ENCODE results near the gene FAM156A. TPM values are rescaled to one million over a fixed set of nuclear protein-coding genes. Genes with fewer than 3 reads are reported as not detected.
"Not testable (repeated sequence)": the region's sequence is repeated elsewhere in the genome, so short reads cannot be mapped to it uniquely, and the experiment has no call there.

Gene FAM156A
- total RNA-seq, 4 donors from 2014 or later = 12.9 to 89.1 (median 25.8) TPM

DNA sequence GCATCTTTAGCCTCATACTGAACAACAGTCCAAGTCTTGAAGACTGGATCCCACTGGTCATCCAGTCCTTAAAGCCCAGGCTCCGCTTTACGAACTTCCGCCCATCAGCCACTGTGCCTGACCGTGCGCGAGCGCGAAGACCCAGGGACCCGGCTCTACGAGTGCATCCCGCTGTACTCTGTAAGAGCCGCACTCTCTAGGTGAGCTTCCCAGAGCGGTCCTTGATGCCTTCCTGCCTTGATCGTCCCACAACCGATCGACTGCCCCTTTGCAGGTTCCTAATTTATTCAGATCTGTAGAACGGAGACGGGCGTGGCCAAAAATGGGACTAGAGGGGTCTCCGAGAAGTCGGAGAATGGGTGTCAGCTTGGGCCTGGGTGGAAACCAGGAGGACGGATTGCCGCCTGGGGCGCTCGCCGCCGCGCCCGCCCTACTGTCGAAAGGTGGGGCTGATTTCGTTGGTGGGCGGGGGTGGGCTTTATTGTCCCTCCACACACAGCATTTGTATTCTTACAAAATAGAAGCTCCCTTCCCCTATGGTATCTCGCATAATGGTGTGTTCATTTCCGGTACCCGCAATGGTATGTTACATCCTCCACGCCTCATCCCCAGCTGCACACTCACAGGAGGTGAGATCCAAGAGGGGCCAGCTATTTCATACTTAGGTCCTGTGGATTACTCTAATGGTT, 42.3 kb upstream of the FAM156A start:
- H3K9me3 ChIP-seq = no peaks in the 10 kb centered on the region
- no peaks in the 10 kb centered on the region for H3K36me3 ChIP-seq
- DNase-seq = no peak
- no peak for TF ChIP-seq POLR2A (IDR thresholded peaks at IDR 0.05)
- intact Hi-C loops (cut with DNase I; ENCODE audit: low total_unique reads) = no loop called here
- no peak overlapping the region for H3K27ac ChIP-seq
- no peak overlapping the region for H3K4me3 ChIP-seq
- no peaks in the 10 kb centered on the region for H3K27me3 ChIP-seq
- no peaks in the 10 kb centered on the region for H3K4me1 ChIP-seq

DNA sequence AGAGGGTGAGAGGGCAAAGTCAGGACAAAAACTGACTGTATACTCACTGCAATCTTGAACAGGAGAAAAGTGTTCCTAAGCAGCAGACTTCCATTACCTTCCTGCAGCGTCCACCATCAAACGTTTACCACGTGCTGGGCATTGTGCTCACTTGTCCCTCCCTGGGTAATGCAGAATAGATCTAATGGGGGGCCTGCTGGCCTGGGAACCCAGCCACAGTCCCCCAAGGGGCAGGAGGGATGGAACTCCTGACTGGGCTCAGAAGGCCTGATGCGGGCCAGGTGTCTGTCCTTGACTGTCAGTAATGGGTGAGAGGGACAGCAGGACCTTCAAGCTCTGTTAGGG, 37.6 kb upstream of the FAM156A start:
- DNase-seq = no peak
- no peaks in the 10 kb centered on the region for H3K4me1 ChIP-seq
- H3K36me3 ChIP-seq = no peaks in the 10 kb centered on the region
- H3K4me3 ChIP-seq = peak overlapping the region; percentile 42 to 44
- no peaks in the 10 kb centered on the region for H3K9me3 ChIP-seq
- no peak for TF ChIP-seq POLR2A (IDR thresholded peaks at IDR 0.05)
- TF ChIP-seq, protein P1, sequence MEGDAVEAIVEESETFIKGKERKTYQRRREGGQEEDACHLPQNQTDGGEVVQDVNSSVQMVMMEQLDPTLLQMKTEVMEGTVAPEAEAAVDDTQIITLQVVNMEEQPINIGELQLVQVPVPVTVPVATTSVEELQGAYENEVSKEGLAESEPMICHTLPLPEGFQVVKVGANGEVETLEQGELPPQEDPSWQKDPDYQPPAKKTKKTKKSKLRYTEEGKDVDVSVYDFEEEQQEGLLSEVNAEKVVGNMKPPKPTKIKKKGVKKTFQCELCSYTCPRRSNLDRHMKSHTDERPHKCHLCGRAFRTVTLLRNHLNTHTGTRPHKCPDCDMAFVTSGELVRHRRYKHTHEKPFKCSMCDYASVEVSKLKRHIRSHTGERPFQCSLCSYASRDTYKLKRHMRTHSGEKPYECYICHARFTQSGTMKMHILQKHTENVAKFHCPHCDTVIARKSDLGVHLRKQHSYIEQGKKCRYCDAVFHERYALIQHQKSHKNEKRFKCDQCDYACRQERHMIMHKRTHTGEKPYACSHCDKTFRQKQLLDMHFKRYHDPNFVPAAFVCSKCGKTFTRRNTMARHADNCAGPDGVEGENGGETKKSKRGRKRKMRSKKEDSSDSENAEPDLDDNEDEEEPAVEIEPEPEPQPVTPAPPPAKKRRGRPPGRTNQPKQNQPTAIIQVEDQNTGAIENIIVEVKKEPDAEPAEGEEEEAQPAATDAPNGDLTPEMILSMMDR (IDR thresholded peaks at IDR 0.05) = no peak
- intact Hi-C loops (cut with DNase I; ENCODE audit: low total_unique reads) = no loop called here
- H3K27me3 ChIP-seq = no peaks in the 10 kb centered on the region
- H3K27ac ChIP-seq = peak overlapping the region; percentile 87 to 91

DNA sequence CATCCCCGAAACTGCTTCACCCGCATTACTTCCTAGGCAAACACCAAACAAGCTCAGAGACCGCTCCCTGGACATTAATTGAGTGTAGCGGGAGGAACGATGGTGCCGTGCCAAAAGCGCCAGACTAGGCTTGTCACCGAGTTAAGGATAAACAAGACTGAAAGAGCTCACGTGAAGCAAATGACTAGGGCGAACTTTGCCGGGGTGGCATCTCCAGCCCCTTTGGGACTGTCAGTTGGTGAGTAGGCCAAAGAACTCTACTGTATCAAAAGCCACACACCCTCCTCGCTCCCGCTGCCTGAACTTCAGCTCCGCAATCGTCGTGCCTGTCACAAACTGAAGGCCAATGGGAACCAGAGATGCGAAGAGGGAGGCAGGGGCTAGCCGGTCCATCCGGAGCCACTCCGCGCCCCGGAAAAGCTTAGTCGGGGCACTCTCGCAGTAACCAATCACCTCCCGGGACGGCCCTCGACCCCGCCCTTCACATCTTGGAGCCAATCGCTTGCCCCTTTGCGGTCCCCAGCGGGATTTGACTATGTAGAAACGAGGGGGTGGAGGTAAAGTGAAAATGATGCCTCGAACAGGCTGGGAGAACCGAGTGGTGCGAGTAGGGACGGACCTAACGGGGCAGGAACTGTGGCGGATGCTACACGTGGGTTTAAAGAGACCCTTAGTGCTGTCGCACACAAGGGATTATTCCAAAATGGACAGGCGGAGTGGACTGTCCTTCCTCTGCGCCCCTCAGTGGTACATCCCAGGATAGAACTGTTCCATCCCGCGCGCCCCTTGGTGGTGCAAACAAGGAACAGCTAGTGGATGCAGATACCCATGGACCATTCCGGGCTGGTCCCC, 37.0 kb upstream of the FAM156A start:
- peak overlapping the region; percentile 42 to 44 for H3K4me3 ChIP-seq
- TF ChIP-seq, protein P1 (IDR thresholded peaks at IDR 0.05) = peak; percentile 58 to 87 (median 67)
- TF ChIP-seq POLR2A (IDR thresholded peaks at IDR 0.05) = no peak
- no peaks in the 10 kb centered on the region for H3K4me1 ChIP-seq
- H3K27me3 ChIP-seq = no peaks in the 10 kb centered on the region
- H3K27ac ChIP-seq = peak overlapping the region; percentile 87 to 91
- no peaks in the 10 kb centered on the region for H3K9me3 ChIP-seq
- peak; percentile 92 for DNase-seq
- no peaks in the 10 kb centered on the region for H3K36me3 ChIP-seq
- intact Hi-C loops (cut with DNase I; ENCODE audit: low total_unique reads) = no loop called here

DNA sequence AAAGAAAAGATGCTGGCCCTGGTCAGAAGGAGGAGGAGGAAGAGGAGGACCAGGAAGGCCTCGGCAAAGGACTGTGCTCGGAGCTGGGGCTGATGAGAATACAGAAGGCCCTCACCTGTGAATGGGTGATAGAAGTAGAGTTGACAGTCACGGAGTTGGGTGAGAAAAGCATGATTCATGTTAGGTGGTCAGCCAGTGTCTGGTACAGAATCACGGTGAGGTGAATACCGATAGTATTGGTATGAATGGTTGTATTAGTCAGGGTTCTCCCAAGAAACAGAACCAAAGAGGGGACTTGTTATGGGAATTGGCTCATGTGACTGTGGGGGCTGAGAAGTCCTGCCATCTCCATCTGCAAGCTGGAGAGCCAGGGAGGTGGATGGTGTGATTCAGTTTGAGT, 32.5 kb upstream of the FAM156A start:
- Histone ChIP-seq H3K4me3 (no peak overlapping the region), H3K36me3 (no peaks in the 10 kb centered on the region), H3K4me1 (no peaks in the 10 kb centered on the region), H3K27ac (no peak overlapping the region), H3K9me3 (no peaks in the 10 kb centered on the region), H3K27me3 (no peaks in the 10 kb centered on the region)
- TF ChIP-seq POLR2A (IDR thresholded peaks at IDR 0.05) = no peak
- TF ChIP-seq, protein P1 (IDR thresholded peaks at IDR 0.05) = no peak
- intact Hi-C loops (cut with DNase I; ENCODE audit: low total_unique reads) = no loop called here
- DNase-seq = no peak

DNA sequence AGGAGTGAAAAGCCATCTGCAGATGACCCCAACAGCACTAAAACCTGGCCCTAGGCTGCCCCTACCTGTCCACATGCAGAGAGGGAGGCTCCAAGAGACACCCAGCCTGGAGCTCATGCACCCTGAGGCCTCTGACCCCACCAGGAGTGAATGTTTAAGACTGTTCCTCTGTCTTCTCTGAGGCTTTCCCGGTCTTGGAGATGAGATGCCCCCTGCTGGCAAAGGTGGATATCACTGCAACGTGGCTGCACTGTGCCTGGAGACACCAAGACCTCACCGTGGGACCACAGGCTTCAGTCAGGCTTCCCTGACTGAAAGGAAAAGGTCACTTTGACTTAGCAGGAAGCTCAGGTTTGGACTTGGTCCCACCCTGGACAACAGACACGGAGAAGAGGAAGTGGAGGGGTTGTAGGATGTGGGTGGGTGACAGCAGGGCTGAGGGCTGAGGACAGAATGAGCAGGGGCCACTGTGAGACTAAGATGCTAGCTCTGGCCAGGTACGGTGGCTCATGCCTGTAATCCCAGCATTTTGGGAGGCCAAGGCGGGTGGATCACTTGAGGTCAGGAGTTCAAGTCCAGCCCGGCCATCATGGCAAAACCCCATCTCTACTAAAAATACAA, 31.8 kb upstream of the FAM156A start:
- DNase-seq = peak; percentile 36 to 43
- H3K9me3 ChIP-seq; H3K36me3 ChIP-seq; H3K4me1 ChIP-seq; H3K4me3 ChIP-seq; H3K27me3 ChIP-seq; intact Hi-C loops (cut with DNase I; ENCODE audit: low total_unique reads): not testable (repeated sequence)
- peak overlapping the region in 1 of 2 donors; percentile 7 for H3K27ac ChIP-seq
- TF ChIP-seq, protein P1 (IDR thresholded peaks at IDR 0.05) = peak; percentile 31 to 52 (median 35)

Measured in uterus (tissue), 4 donors.